HG02870 (cell line): ENCODE results near the gene PPM1G.

Experiments used
- ATAC-seq: cut with Tn5 transposase; IDR thresholded peaks from one replicate; pipeline ENCODE4 v1.9.1; 2021; ENCODE audit warnings: mild to moderate bottlenecking, moderate library complexity; ENCODE audit not compliant: unreplicated experiment

PPM1G gene

DNA sequence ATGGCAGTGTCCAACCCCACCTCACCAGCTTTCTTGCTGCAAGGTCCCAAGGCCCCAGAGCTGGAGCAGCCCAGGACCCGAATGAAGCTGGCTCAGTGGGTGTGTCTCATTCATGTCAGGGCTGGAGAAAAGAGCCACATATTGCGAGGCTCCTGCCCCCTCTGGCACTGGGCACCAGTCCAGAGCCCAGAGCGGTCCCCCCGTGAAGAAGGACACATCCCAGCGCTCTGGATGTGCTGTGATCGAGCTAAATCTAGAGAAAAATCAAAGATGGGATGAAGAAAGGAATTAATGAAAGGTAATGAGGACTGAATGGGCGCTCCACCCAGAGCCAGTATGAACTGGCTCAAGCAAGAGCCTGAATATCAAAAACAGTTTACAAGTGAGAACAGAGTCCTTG, 73.2 kb downstream of the PPM1G start:
- no peak for ATAC-seq

DNA sequence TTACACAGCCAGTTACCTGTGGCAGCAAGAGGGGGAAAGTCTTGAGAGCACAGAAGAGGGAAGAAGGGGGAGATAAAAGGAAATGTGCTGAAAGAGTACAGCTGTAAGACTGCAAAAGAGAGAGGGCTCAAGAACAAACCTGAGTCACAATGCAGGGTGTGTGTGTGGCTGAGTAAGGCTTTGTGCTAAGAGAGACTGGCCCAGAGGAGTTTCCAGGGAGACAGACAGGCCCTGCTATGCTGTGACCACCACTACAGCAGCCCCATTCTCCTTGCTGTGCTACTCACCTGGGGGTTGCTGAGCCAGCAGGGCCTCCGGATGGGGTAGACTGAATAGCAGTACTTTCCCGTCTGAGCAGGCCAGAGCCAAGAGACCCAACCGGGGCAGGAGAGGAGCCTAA, 74.1 kb downstream of the PPM1G start:
- ATAC-seq: no peak
